Stimulated activated CD8-positive, alpha-beta memory T cell treated with anti-CD3 and anti-CD28 coated beads, Interleukin-12 subunit alpha, Interleukin-12 subunit beta, amount 100 ng/mL, for 1 hour (primary cell): ENCODE results near the gene LRRC4C.
"Not testable (repeated sequence)": the region's sequence is repeated elsewhere in the genome, so short reads cannot be mapped to it uniquely, and the experiment has no call there.

Experiments used
- DNase-seq: peaks from one replicate; pipeline ENCODE4 v3.0.0-alpha.2; 2020; ENCODE audit warnings: low read depth

The LRRC4C gene

GRCh38 chr11:40688369-40688768 is 771.1 kb downstream of the LRRC4C start:
- no peak for DNase-seq

- no peak for DNase-seq
Measured at GRCh38 chr11:40686765-40687164, 772.7 kb downstream of the LRRC4C start.

- no peak for DNase-seq
Measured at GRCh38 chr11:40683010-40683409, 776.4 kb downstream of the LRRC4C start.

- no peak for DNase-seq
Measured at GRCh38 chr11:40679276-40679675, 780.2 kb downstream of the LRRC4C start.

- no peak for DNase-seq
Measured at GRCh38 chr11:40647295-40647694, 812.2 kb downstream of the LRRC4C start.

- DNase-seq, result no peak
Measured at GRCh38 chr11:40642284-40642683, 817.2 kb downstream of the LRRC4C start.

GRCh38 chr11:40619654-40620053 is 839.8 kb downstream of the LRRC4C start:
- DNase-seq, result no peak

GRCh38 chr11:40606800-40607199 is 852.7 kb downstream of the LRRC4C start:
- DNase-seq, result no peak

GRCh38 chr11:40602866-40603552 is 856.4 kb downstream of the LRRC4C start:
- no peak for DNase-seq

GRCh38 chr11:40597546-40598113 is 861.8 kb downstream of the LRRC4C start:
- DNase-seq, result no peak

GRCh38 chr11:40573254-40573891 is 886.1 kb downstream of the LRRC4C start:
- no peak for DNase-seq

GRCh38 chr11:40569947-40570531 is 889.4 kb downstream of the LRRC4C start:
- no peak for DNase-seq

- DNase-seq, result no peak
Measured at GRCh38 chr11:40567392-40567791, 892.1 kb downstream of the LRRC4C start.

- no peak for DNase-seq
Measured at GRCh38 chr11:40544162-40544561, 915.3 kb downstream of the LRRC4C start.

- DNase-seq, result no peak
Measured at GRCh38 chr11:40542821-40543220, 916.6 kb downstream of the LRRC4C start.

- DNase-seq, result no peak
Measured at GRCh38 chr11:40537734-40538133, 921.7 kb downstream of the LRRC4C start.

GRCh38 chr11:40522080-40522479 is 937.4 kb downstream of the LRRC4C start:
- DNase-seq, result not testable (repeated sequence)

GRCh38 chr11:40517122-40517521 is 942.3 kb downstream of the LRRC4C start:
- no peak for DNase-seq

GRCh38 chr11:40514124-40514523 is 945.3 kb downstream of the LRRC4C start:
- DNase-seq, result no peak

- DNase-seq, result no peak
Measured at GRCh38 chr11:40513281-40513680, 946.2 kb downstream of the LRRC4C start.

- DNase-seq, result no peak
Measured at GRCh38 chr11:40508303-40508702, 951.1 kb downstream of the LRRC4C start.

GRCh38 chr11:40506226-40506625 is 953.2 kb downstream of the LRRC4C start:
- no peak for DNase-seq

- DNase-seq, result no peak
Measured at GRCh38 chr11:40491341-40491740, 968.1 kb downstream of the LRRC4C start.
